DND-41 (cell line): ENCODE results near the gene MRPL47.

Source experiments
- EZH2 ChIP-seq: IDR thresholded peaks from 3 replicates; pipeline ENCODE4 v1.6.1; 2012; ENCODE audit warnings: borderline replicate concordance, low read depth, mild to moderate bottlenecking, moderate library complexity, low read length, inconsistent platforms; ENCODE audit not compliant: severe bottlenecking
- TF ChIP-seq, protein P1 (sequence below): IDR thresholded peaks from 2 replicates; pipeline ENCODE4 v1.5.1; 2012; ENCODE audit warnings: borderline replicate concordance, low read length, moderate library complexity, mild to moderate bottlenecking; ENCODE audit not compliant: poor library complexity, severe bottlenecking; ENCODE audit errors: extremely low read depth

GRCh38 chr3:179652447-179653095, 48.1 kb upstream of the MRPL47 start, which contains the start of gene USP13:
- TF ChIP-seq, protein P1, sequence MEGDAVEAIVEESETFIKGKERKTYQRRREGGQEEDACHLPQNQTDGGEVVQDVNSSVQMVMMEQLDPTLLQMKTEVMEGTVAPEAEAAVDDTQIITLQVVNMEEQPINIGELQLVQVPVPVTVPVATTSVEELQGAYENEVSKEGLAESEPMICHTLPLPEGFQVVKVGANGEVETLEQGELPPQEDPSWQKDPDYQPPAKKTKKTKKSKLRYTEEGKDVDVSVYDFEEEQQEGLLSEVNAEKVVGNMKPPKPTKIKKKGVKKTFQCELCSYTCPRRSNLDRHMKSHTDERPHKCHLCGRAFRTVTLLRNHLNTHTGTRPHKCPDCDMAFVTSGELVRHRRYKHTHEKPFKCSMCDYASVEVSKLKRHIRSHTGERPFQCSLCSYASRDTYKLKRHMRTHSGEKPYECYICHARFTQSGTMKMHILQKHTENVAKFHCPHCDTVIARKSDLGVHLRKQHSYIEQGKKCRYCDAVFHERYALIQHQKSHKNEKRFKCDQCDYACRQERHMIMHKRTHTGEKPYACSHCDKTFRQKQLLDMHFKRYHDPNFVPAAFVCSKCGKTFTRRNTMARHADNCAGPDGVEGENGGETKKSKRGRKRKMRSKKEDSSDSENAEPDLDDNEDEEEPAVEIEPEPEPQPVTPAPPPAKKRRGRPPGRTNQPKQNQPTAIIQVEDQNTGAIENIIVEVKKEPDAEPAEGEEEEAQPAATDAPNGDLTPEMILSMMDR = peak; percentile 4
- no peak for TF ChIP-seq EZH2
